Epithelial cell of proximal tubule (primary cell): ENCODE results near the gene GTF2I. TPM values are rescaled to one million over a fixed set of nuclear protein-coding genes. Genes with fewer than 3 reads are reported as not detected.
"Not testable (repeated sequence)": the region's sequence is repeated elsewhere in the genome, so short reads cannot be mapped to it uniquely, and the experiment has no call there.

Source experiments
- DNase-seq: peaks from one replicate; pipeline ENCODE4 v3.0.0-alpha.2; 2011; ENCODE audit warnings: low read depth
- H3K4me3 ChIP-seq: 2 replicates; pipeline ENCODE4 v1.5.1; 2011; ENCODE audit warnings: low read depth, mild to moderate bottlenecking, low read length
- total RNA-seq: library from RNA; depleted of rRNA; stranded (reverse); fragments of >200 nt; gene quantifications from 2 replicates; pipeline ENCODE4 v1.2.3, GENCODE V29; 2015
- TF ChIP-seq, protein P1 (sequence below): conservative IDR thresholded peaks from 2 replicates; pipeline ENCODE4 v1.5.1; 2012; ENCODE audit warnings: low read depth, mild to moderate bottlenecking, low read length

The GTF2I gene
- total RNA-seq, 1 donor from 2014 or later = 101 TPM

DNA sequence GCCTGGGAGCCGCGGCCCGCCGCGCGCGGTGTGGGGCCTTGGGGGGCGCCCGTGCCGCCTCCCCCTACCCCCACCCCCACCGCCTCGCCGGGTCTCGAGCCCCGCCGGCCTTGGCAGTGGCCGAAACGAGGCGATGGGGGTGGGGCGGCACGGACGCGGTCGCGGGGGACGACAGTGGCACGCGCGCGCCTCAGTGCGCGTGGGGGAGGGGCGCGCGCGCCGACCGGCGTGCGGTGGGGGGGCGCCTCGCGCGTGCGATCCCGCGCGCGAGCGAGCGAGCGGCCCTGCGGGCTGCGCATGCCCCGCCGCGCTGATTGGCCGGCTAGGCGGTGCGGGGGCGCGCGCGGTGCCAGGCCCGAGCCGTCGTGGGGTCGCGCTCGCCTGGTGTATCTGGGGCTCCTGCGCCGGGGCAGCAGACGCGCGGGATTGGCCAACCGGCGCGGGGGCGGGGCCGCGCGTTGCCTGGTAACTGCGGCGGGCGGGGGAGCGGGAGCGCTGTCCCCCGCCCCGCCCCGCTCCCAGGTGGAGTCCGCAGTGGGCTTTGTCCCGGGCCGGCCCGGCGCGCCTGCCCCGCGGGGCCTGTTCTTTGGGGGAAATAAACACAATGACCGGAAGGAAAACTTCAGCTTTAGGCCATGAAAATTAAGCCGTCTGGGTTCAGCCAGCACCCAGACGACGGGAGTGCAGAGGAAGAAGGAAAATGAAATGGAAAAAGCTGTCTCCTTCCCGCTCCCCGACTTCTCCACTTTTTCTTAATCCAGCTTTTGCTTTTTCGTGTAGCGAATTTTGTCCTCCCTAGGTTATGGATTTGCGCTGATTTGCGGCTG, 873 bp downstream of the GTF2I start:
- H3K4me3 ChIP-seq = peak overlapping the region; percentile 93
- TF ChIP-seq, protein P1, sequence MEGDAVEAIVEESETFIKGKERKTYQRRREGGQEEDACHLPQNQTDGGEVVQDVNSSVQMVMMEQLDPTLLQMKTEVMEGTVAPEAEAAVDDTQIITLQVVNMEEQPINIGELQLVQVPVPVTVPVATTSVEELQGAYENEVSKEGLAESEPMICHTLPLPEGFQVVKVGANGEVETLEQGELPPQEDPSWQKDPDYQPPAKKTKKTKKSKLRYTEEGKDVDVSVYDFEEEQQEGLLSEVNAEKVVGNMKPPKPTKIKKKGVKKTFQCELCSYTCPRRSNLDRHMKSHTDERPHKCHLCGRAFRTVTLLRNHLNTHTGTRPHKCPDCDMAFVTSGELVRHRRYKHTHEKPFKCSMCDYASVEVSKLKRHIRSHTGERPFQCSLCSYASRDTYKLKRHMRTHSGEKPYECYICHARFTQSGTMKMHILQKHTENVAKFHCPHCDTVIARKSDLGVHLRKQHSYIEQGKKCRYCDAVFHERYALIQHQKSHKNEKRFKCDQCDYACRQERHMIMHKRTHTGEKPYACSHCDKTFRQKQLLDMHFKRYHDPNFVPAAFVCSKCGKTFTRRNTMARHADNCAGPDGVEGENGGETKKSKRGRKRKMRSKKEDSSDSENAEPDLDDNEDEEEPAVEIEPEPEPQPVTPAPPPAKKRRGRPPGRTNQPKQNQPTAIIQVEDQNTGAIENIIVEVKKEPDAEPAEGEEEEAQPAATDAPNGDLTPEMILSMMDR = no peak
- no peak for DNase-seq

GRCh38 chr7:74660202-74660601, 2.7 kb downstream of the GTF2I start:
- not testable (repeated sequence) for DNase-seq
- peak overlapping the region; percentile 69 for H3K4me3 ChIP-seq

- H3K4me3 ChIP-seq = not testable (repeated sequence)
- peak; percentile 54 for DNase-seq
Observed at GRCh38 chr7:74661836-74662794, 4.6 kb downstream of the GTF2I start.

DNA sequence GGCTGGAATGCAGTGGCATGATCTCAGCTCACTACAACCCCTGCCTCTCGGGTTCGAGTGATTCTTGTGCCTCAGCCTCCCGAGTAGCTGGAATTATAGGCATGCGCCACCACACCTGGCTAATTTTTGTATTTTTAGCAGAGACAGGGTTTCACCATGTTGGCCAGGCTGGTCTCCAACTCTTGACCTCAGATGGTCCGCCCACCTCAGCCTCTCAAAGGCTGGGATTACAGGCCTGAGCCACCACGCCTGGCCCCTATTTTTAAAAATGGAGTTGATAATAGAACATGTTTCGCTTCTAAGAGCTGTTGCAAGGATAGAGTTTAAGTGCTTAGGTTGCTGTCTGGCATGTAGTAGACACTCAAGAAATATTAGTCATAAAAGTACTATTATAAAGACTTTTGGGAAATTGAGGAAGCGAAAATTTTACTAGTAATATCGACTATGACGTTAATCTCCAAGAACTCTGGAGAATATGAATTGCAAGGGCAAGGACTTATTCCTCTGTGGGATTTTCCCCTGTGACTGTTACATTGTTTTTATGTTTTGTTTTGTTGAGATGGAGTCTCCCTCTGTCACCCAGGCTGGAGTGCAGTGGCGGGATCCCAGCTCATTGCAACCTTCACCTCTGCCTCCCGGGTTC, 7.9 kb downstream of the GTF2I start:
- TF ChIP-seq, protein P1 = no peak
- no peak for DNase-seq
- H3K4me3 ChIP-seq = no peak overlapping the region

DNA sequence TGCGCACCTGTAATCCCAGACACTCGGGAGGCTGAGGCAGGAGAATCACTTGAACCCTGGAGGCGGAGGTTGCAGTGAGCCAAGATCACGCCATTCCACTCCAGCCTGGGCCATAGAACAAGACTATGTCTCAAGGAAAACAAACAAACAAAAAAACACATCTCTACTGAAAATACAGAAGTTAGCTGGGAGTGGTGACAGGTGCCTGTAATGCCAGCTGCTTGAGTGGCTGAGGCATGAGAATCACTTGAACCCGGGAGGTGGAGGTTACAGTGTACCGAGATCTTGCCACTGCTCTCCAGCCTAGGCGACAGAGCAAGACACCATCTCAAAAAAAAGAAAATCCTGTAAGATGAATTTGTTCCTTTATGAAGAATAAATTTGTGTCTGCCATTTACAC, 9.5 kb downstream of the GTF2I start:
- DNase-seq = not testable (repeated sequence)

DNA sequence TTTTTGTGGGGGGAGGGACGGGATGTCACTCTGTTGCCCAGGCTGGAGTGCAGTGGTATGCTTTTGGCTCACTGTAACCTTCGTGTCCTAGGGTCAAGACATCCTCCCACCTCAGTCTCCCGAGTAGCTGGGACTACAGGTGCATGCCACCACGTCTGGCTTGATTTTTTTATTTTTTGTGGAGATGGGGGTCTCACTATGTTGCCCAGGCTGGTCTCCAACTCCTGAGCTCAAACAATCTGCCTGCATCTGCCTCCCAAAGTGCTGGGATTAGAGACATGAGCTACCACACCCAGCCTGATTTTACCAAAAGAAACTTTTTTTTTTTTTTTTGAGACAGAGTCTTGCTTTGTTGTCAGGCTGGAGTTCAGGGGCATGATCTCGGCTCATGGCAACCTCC, 10.0 kb downstream of the GTF2I start:
- not testable (repeated sequence) for H3K4me3 ChIP-seq, DNase-seq

More for the DNA sequence above, 9.5 kb downstream of the GTF2I start:
- not testable (repeated sequence) for H3K4me3 ChIP-seq

DNA sequence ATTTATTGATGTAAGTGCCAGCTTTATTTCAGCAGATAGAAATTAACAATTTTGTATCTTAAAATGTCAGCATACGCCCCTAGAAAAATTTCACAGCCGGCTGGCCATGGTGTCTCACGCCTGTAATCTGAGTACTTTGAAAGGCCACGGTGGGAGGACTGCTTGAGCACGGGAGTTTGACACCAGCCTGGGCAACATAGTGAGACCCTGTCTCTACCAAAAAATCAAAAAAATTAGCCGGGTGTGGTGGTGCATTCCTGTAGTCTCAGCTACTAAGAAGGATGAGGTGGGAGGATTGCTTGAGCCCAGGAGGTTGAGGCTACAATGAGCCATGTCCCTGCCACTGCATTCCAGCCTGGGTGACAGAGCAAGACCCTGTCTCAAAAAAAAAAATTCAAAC, 14.1 kb downstream of the GTF2I start:
- TF ChIP-seq, protein P1 = no peak
- no peak for DNase-seq

DNA sequence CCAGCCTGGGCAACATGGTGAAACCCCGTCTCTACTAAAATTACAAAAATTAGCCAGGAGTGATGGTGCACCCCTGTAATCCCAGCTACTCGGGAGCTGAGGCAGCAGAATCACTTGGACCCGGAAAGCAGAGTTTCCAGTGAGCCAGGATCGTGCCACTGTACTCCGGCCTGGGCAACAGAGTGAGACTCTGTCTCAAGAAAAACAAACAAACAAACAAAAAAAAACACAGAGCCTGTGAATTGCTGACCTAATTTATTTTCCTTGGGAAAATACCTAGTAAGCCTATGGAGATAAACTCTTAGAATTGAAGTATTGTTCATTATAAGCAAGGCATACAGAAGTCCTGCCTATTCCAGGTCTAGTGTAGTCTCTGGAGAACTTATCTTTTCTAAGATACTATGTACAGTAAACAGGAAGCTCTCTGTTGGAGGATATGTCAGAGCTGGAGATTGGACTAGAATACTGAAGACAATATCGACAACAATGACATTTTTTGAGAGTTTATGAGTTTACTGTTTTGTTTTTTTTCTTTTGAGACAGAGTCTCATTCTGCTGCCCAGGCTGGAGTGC, 14.9 kb downstream of the GTF2I start:
- DNase-seq = no peak
- TF ChIP-seq, protein P1 = no peak
- no peak overlapping the region for H3K4me3 ChIP-seq

More for the DNA sequence above, 14.1 kb downstream of the GTF2I start:
- H3K4me3 ChIP-seq = no peak overlapping the region
